Retinal pigment epithelial cell (primary cell): ENCODE results near the gene DLEC1.

Source experiments
- DNase-seq: peaks from one replicate; pipeline ENCODE4 v3.0.0-alpha.2; 2010; ENCODE audit warnings: low read depth
- H3K4me3 ChIP-seq: 2 replicates; pipeline ENCODE4 v1.5.1; 2011; ENCODE audit warnings: mild to moderate bottlenecking, low read length, control low read depth, moderate library complexity
- CTCF ChIP-seq: conservative IDR thresholded peaks from 2 replicates; pipeline ENCODE4 v1.5.1; 2011; ENCODE audit warnings: low read depth, low read length, control low read depth, inconsistent platforms

Gene DLEC1

GRCh38 chr3:38002940-38003339 lies 36.1 kb upstream of the DLEC1 start:
- no peak for TF ChIP-seq CTCF
- no peak overlapping the region for H3K4me3 ChIP-seq
- DNase-seq: no peak

- DNase-seq: no peak
- peak; percentile 99 for TF ChIP-seq CTCF
- H3K4me3 ChIP-seq: no peak overlapping the region
Measured at GRCh38 chr3:38003371-38003816, 35.6 kb upstream of the DLEC1 start.

GRCh38 chr3:38003817-38004414 lies 35.1 kb upstream of the DLEC1 start:
- no peak overlapping the region for H3K4me3 ChIP-seq
- no peak for TF ChIP-seq CTCF
- no peak for DNase-seq

GRCh38 chr3:38004415-38005075 lies 34.5 kb upstream of the DLEC1 start:
- DNase-seq: no peak
- no peak overlapping the region for H3K4me3 ChIP-seq
- peak; percentile 89 for TF ChIP-seq CTCF

- no peak overlapping the region for H3K4me3 ChIP-seq
- TF ChIP-seq CTCF: no peak
- DNase-seq: peak; percentile 56
Measured at GRCh38 chr3:38005076-38006020, 33.7 kb upstream of the DLEC1 start.

GRCh38 chr3:38006031-38006430 lies 33.0 kb upstream of the DLEC1 start:
- no peak for TF ChIP-seq CTCF
- H3K4me3 ChIP-seq: no peak overlapping the region
- no peak for DNase-seq
